HAP-1 (cell line): ENCODE results near the gene PCBP4.
"Not testable (repeated sequence)": the region's sequence is repeated elsewhere in the genome, so short reads cannot be mapped to it uniquely, and the experiment has no call there.

ENCODE experiments used
- DNase-seq, 2 experiments: peaks; one replicate each; pipeline ENCODE4 v3.0.0-alpha.2; 2016 to 2020; ENCODE audit warnings: low spot score in 2 of 2
- H3K27me3 ChIP-seq: fragments of 250-450 bp; sonication (Bioruptor Pico); 2 replicates; pipeline ENCODE4 v1.5.1; 2020; ENCODE audit warnings: low read depth, mild to moderate bottlenecking, moderate library complexity
- H3K36me3 ChIP-seq: fragments of 250-450 bp; sonication (Bioruptor Pico); replicated peaks from 2 replicates; pipeline ENCODE4 v1.5.1; 2020; ENCODE audit warnings: mild to moderate bottlenecking
- H3K4me1 ChIP-seq: fragments of 250-450 bp; sonication (Bioruptor Pico); 2 replicates; pipeline ENCODE4 v1.5.1; 2020; ENCODE audit warnings: mild to moderate bottlenecking
- H3K4me3 ChIP-seq: fragments of 250-450 bp; sonication (Bioruptor Pico); 2 replicates; pipeline ENCODE4 v1.5.1; 2020; ENCODE audit warnings: mild to moderate bottlenecking, moderate library complexity
- H3K9me3 ChIP-seq: fragments of 250-450 bp; sonication (Bioruptor Pico); 2 replicates; pipeline ENCODE4 v1.5.1; 2020; ENCODE audit warnings: mild to moderate bottlenecking, moderate library complexity
- in situ Hi-C: fragments of 300-500 bp; cut with MboI; formaldehyde crosslinking; loops from 3 replicates; pipeline ENCODE4 v1.14.3; 2020; ENCODE audit warnings: low sequenced_read_pairs, inconsistent platforms, mixed read lengths

PCBP4 gene

DNA sequence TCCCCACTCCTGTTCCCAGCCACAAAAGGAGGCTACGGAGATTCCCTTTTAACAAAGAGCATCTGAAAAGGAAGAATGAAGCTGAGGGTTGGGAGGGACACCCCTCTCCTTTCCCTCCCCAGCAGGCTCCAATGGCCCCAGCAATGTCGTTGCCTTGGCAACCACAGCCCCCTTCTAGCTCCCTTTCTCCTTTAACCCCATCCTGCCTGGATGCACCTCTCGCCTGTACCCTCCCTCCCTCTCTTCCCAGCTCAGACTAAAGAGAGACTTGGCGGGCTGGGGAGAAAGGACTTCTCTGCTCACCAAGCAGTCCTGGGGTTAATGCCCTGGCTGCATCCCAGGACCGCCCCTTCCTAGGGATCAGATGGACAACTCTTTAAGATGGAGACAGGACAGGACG lies 35.5 kb upstream of the PCBP4 start:
- H3K4me3 ChIP-seq = no peak overlapping the region
- H3K27me3 ChIP-seq = no peaks in the 10 kb centered on the region
- no peaks in the 10 kb centered on the region for H3K9me3 ChIP-seq
- no peaks in the 10 kb centered on the region for H3K36me3 ChIP-seq
- DNase-seq = no peak
- in situ Hi-C loops = loop anchor here (5.0 kb wide), 2 partner anchors 140 to 340 kb away; no protein-coding TSS in a partner anchor
- peaks cover 2% of the 10 kb centered on the region; the same call in 1 of the 2 replicates for H3K4me1 ChIP-seq

GRCh38 chr3:52001443-52001974 lies 34.3 kb upstream of the PCBP4 start:
- H3K4me3 ChIP-seq = no peak overlapping the region
- peaks cover 2% of the 10 kb centered on the region; the same call in 1 of the 2 replicates for H3K4me1 ChIP-seq
- no peaks in the 10 kb centered on the region for H3K9me3 ChIP-seq
- H3K36me3 ChIP-seq = no peaks in the 10 kb centered on the region
- DNase-seq = peak; percentile 75 to 93
- H3K27me3 ChIP-seq = no peaks in the 10 kb centered on the region
- in situ Hi-C loops = loop anchor here (5.0 kb wide), 2 partner anchors 141 to 341 kb away; no protein-coding TSS in a partner anchor

- in situ Hi-C loops = loop anchor here (5.0 kb wide), 2 partner anchors 142 to 342 kb away; no protein-coding TSS in a partner anchor
- DNase-seq = no peak
- Histone ChIP-seq H3K4me1 (peaks cover under 1% of the 10 kb centered on the region; the same call in 1 of the 2 replicates), H3K9me3 (no peaks in the 10 kb centered on the region), H3K4me3 (no peak overlapping the region), H3K27me3 (no peaks in the 10 kb centered on the region), H3K36me3 (peaks cover 7% of the 10 kb centered on the region)
Measured at GRCh38 chr3:51999846-52000245, 32.6 kb upstream of the PCBP4 start.

- Histone ChIP-seq H3K4me1 (peaks cover 10% of the 10 kb centered on the region), H3K9me3 (no peaks in the 10 kb centered on the region), H3K4me3 (no peak overlapping the region), H3K36me3 (peaks cover 18% of the 10 kb centered on the region), H3K27me3 (no peaks in the 10 kb centered on the region)
- in situ Hi-C loops = no loop called here
- DNase-seq = no peak
Measured at GRCh38 chr3:51998774-51999173, 31.5 kb upstream of the PCBP4 start.

DNA sequence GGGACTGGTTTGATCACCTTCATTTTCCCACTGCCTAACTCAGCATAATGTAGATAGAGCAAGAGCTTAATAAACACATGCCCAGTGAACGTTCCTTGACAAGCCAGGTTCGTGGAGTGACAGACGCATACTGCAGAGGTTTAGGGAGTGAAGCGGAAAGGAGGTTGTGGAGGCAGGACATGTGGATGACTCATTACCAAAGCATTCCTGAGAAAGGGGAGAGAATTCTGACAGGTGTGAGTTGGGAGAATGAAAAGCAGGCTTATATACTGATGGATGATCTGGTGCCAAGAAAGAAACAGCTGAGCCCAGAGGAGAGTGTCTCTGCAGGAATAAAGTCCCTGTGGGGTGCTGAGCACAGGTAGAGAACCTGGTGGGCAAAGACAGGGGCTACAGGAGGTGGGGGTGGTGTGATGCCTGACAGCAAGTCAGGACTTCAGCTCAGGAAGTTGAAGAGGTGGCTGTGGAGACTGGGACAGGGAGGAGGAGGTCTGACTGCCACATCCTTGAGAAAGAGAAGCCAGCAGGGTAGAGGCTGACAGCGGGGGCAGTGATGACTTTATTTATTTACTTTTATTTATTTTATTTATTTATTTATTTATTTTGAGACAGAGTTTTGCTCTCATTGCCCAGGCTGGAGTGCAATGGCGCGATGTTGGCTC lies 30.8 kb upstream of the PCBP4 start:
- DNase-seq = no peak
- in situ Hi-C loops = no loop called here

GRCh38 chr3:51997172-51997571 lies 29.9 kb upstream of the PCBP4 start:
- H3K4me3 ChIP-seq = no peak overlapping the region
- in situ Hi-C loops = no loop called here
- DNase-seq = no peak
- H3K36me3 ChIP-seq = peaks cover 34% of the 10 kb centered on the region
- H3K4me1 ChIP-seq = peaks cover 17% of the 10 kb centered on the region
- H3K9me3 ChIP-seq = no peaks in the 10 kb centered on the region
- no peaks in the 10 kb centered on the region for H3K27me3 ChIP-seq

More for the DNA sequence above, 30.8 kb upstream of the PCBP4 start:
- H3K9me3 ChIP-seq = no peaks in the 10 kb centered on the region
- H3K4me1 ChIP-seq = peaks cover 12% of the 10 kb centered on the region
- no peaks in the 10 kb centered on the region for H3K27me3 ChIP-seq
- no peak overlapping the region for H3K4me3 ChIP-seq
- peaks cover 25% of the 10 kb centered on the region for H3K36me3 ChIP-seq

GRCh38 chr3:51995346-51996163 lies 28.3 kb upstream of the PCBP4 start, which contains the start of gene RPL29:
Gene RPL29, minus strand, starts transcription at chr3:51995895. Its CDS starts 434 bp downstream, at chr3:51995461.
- no peaks in the 10 kb centered on the region for H3K27me3 ChIP-seq
- peaks cover 45% of the 10 kb centered on the region for H3K36me3 ChIP-seq
- peak; percentile 89 to 94 for DNase-seq
- in situ Hi-C loops = no loop called here
- H3K4me1 ChIP-seq = peaks cover 22% of the 10 kb centered on the region
- no peaks in the 10 kb centered on the region for H3K9me3 ChIP-seq
- H3K4me3 ChIP-seq = peak within 1 kb of the TSS; percentile 93

- H3K9me3 ChIP-seq = no peaks in the 10 kb centered on the region
- peaks cover 45% of the 10 kb centered on the region for H3K36me3 ChIP-seq
- DNase-seq = no peak
- in situ Hi-C loops = no loop called here
- no peaks in the 10 kb centered on the region for H3K27me3 ChIP-seq
- H3K4me1 ChIP-seq = peaks cover 22% of the 10 kb centered on the region
- peak overlapping the region; percentile 93 for H3K4me3 ChIP-seq
Measured at GRCh38 chr3:51994530-51994929, 27.3 kb upstream of the PCBP4 start.

- H3K4me3 ChIP-seq, DNase-seq, in situ Hi-C loops, H3K27me3 ChIP-seq, H3K9me3 ChIP-seq: not testable (repeated sequence)
- peaks cover 45% of the 10 kb centered on the region for H3K36me3 ChIP-seq
- peaks cover 22% of the 10 kb centered on the region for H3K4me1 ChIP-seq
Measured at GRCh38 chr3:51993657-51994056, 26.4 kb upstream of the PCBP4 start.

DNA sequence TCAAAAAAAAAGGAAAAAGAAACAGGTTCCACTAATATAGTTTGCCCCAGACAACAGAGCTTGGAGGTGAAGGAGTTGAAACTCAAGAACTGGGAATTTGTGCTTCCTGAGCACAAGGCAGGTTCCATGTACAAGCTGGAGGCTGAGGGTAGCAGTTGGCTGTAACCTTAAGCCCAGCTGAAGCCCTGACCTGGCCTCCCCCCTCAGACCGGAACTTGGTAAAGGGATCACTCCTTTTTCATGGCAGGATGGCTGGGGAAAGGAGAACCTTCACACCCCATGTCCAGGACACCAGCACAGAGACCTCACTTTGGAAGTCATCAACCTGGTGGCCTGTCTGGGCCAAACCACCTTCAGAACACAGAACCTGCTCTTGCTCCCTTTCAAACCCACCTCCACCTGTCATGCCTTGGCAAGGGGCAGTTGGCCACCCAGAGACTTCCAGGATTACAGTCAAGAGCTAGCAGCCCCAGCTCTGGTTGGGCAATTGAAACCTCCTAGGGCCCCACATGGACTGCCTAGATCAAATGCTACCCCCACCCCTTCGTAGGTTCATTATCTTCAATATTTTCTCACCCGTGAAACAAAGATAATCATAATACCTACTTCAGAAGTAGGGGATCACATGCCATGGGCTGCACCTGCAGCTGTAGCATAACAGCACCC lies 24.9 kb upstream of the PCBP4 start:
- in situ Hi-C loops = no loop called here
- no peak for DNase-seq
- H3K4me1 ChIP-seq = peaks cover 22% of the 10 kb centered on the region
- no peaks in the 10 kb centered on the region for H3K27me3 ChIP-seq
- H3K4me3 ChIP-seq = no peak overlapping the region
- H3K36me3 ChIP-seq = peaks cover 45% of the 10 kb centered on the region
- H3K9me3 ChIP-seq = no peaks in the 10 kb centered on the region

DNA sequence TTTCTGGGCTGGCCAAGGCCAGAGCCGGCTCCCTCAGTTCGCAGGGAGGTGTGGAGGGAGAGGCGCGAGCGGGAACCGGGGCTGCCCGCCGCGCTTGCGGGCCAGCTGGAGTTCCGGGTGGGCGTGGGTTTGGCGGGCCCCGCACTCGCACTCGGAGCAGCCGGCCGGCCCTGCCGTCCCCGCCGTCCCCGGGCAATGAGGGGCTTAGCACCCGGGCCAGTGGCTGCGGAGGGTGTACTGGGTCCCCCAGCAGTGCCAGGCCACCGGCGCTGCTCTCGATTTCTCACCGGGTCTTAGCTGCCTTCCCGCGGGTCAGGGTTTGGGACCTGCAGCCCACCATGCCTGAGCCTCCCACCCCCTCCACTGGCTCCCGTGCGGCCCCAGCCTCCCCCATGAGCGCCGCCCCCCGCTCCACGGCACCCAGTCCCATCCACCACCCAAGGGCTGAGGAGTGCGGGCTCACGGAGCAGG lies 23.3 kb upstream of the PCBP4 start:
- H3K4me3 ChIP-seq, H3K9me3 ChIP-seq, DNase-seq, in situ Hi-C loops, H3K27me3 ChIP-seq: not testable (repeated sequence)
- Histone ChIP-seq H3K36me3 (peaks cover 45% of the 10 kb centered on the region), H3K4me1 (peaks cover 22% of the 10 kb centered on the region)

DNA sequence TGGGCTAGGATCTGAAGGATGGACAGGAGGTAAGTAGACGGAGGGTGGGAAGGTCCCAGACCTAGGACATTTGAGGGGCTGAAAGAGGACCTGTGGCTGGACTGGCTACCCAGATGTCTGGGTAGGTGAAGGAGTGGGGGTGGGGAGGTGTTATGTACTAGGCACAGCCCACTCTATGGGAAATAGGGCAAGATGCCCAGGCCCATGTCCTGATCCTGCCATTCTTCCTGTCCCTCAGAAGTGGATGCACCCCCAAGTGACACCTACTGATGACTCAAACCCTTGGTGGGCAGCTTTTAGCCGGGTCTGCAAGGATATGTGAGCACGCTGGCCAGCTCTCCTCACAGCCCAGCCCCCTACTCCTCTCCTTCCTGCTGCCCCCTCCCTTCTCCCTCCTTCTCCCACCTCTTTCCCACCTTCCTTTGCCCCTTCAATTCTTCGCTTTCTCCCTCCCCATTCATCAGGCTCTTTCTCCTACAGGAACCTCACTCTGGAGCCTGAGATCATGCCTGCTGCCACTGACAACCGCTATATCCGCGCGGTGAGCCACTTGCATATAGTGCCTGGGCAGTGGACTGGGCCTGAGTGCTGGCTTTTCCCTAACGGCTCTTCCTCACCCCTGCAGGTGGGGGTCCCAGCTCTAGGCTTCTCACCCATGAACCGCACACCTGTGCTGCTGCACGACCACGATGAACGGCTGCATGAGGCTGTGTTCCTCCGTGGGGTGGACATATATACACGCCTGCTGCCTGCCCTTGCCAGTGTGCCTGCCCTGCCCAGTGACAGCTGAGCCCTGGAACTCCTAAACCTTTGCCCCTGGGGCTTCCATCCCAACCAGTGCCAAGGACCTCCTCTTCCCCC lies 21.3 kb upstream of the PCBP4 start:
- Histone ChIP-seq H3K4me1 (peaks cover 20% of the 10 kb centered on the region), H3K4me3 (no peak overlapping the region), H3K27me3 (no peaks in the 10 kb centered on the region), H3K36me3 (peaks cover 25% of the 10 kb centered on the region), H3K9me3 (no peaks in the 10 kb centered on the region)
- in situ Hi-C loops = no loop called here
- no peak for DNase-seq

GRCh38 chr3:51987568-51987967 lies 20.3 kb upstream of the PCBP4 start:
- no peak for DNase-seq
- Histone ChIP-seq H3K4me3 (no peak overlapping the region), H3K9me3 (no peaks in the 10 kb centered on the region), H3K4me1 (peaks cover 21% of the 10 kb centered on the region), H3K27me3 (no peaks in the 10 kb centered on the region), H3K36me3 (peaks cover 15% of the 10 kb centered on the region)
- in situ Hi-C loops = no loop called here
